MM.1S (cell line): ENCODE data around the gene IFNA8.
"Not testable (repeated sequence)": the region's sequence is repeated elsewhere in the genome, so short reads cannot be mapped to it uniquely, and the experiment has no call there.

Experiments used
- CTCF ChIP-seq: fragments of 300-600 bp; sonication (generic); IDR thresholded peaks from 2 replicates; pipeline ENCODE4 v1.5.1; 2016; ENCODE audit warnings: antibody characterized with exemption, low read length, mixed read lengths
- EZH2 ChIP-seq: fragments of 300-600 bp; sonication (generic); optimal IDR thresholded peaks from 2 replicates; pipeline ENCODE3; 2017; ENCODE audit warnings: low read depth, mild to moderate bottlenecking, antibody characterized with exemption, low read length, mixed read lengths
- EZH2phosphoT487 ChIP-seq: fragments of 300-600 bp; sonication (generic); IDR thresholded peaks from 2 replicates; pipeline ENCODE4 v1.6.1; 2018; ENCODE audit warnings: antibody characterized with exemption, low read length

- not testable (repeated sequence) for TF ChIP-seq EZH2phosphoT487, CTCF, EZH2
These were observed 41.7 kb upstream of the IFNA8 start for GRCh38 chr9:21367169-21367568.
